HG02938 (cell line): ENCODE results near the gene MT1G.
"Not testable (repeated sequence)": the region's sequence is repeated elsewhere in the genome, so short reads cannot be mapped to it uniquely, and the experiment has no call there.

Source experiments
- ATAC-seq: cut with Tn5 transposase; IDR thresholded peaks from one replicate; pipeline ENCODE4 v1.9.1; 2021; ENCODE audit warnings: mild to moderate bottlenecking, moderate library complexity; ENCODE audit not compliant: unreplicated experiment

MT1G gene

DNA sequence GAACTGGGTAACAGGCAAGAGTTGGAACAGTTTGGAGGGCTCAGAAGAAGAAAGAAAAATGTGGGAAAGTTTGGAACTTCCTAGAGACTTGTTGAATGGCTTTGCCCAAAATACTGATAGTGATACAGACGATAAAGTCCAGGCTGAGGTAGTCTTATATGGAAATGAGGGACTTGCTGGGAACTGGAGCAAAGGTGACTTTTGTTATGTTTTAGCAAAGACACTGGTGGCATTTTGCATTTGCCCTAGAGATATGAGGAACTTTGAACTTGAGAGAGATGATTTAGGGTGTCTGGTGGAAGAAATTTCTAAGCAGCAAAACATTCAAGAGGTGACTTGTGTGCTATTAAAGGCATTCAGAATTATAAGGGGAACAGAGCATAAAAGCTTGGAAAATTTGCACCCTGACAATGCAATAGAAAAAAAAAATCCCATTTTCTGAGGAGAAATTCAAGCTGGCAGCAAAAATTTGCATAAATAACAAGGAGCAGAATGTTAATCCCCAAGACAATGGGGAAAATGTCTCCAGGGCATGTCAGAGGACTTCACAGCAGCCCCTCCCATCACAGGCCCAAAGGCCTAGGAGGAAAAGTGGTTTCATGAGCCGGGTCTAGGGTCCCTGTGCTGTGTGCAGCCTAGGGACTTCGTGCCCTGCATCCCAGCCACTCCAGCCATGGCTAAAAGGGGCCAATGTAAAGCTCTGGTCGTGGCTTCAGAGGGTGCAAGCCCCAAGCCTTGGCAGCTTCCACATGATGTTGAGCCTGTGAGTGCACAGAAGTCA, 46.0 kb downstream of the MT1G start:
- ATAC-seq, result not testable (repeated sequence)

DNA sequence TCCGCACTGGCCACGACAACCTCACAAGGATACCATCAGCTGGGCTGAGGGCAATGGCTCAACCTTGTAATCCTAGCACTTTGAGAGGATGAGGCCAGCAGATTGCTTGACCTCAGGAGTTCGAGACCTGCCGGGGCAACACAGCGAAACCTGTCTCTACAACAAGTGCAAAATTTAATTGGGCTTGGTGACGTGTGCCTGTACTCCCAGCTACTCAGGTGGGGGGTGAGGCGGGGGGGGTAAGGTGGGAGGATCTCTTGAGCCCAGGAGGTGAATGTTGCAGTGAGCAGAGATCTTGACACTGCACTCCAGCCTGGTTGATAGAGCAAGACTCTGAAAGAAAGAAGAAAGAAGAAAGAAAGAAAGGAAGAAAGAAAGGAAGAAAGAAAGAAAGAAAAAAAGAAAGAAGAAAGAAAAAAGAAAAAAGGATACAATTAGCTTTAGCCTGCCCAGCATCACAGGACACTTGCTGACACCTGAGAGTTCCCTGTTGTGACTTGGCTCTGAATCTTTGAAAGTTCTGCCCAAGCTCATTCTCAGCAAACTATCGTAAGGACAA, 47.4 kb downstream of the MT1G start:
- ATAC-seq, result no peak

DNA sequence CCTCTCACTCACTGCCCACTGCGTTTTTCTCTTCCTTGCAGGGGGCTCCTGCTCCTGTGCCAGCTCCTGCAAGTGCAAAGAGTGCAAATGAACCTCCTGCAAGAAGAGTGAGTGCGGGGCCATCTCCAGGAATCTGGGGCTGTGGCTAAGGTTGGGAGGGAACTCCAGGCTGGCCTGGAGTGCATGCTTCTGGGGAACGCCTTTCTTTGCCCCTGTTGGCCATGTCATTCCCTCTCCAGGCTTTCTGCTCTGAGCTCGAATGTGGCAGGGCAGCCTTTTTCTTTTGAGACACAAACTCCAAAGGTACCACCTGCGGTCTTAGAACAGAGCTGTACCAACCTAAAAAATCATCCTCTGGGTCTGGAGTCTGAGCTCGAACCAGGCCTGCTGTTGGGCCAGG, 49.7 kb downstream of the MT1G start:
- no peak for ATAC-seq

DNA sequence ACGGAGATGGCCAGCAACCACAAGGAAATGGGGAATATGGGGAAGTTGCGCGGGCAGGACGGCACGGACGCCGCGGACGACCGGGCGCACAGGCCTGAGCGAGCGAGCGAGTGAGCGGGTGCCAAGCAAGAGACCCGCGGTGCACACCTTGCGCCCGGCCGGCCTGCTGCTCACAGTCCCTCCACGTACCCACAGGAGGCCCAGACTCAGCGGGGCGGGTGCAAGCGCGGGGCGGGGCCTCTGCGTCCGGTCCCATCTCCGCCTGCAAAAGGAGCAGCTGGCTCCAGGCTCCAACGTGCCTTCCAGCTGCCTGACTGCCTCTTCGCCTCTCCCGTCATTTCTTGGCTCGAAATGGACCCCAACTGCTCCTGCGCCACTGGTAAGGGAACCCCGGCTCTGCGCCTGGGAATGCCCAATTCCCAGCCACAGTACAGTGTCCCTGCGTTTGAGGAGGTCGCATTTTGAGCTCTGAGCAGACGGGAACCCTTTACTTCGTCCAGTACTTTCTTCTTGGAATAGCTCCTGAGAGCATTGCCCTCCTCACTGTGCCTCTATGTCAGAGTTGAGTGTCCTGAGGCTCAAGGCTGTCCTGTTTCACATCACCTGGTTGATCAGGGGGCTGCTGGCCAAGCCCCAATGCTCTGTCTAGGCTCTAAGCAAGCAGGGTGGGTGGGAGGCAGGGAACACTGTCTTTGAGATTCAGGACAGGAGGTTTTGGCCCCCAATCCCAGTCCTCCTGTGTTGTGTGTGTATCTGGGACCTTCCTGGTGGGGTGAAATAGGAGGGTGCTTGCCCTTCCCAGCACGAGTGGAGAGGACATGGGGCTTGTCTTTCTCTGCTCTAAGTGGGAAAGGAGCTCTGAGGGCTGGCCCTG, 50.4 kb downstream of the MT1G start:
- ATAC-seq, result no peak
